ENCODE data around the gene RIN2.

RIN2 gene, protein sequence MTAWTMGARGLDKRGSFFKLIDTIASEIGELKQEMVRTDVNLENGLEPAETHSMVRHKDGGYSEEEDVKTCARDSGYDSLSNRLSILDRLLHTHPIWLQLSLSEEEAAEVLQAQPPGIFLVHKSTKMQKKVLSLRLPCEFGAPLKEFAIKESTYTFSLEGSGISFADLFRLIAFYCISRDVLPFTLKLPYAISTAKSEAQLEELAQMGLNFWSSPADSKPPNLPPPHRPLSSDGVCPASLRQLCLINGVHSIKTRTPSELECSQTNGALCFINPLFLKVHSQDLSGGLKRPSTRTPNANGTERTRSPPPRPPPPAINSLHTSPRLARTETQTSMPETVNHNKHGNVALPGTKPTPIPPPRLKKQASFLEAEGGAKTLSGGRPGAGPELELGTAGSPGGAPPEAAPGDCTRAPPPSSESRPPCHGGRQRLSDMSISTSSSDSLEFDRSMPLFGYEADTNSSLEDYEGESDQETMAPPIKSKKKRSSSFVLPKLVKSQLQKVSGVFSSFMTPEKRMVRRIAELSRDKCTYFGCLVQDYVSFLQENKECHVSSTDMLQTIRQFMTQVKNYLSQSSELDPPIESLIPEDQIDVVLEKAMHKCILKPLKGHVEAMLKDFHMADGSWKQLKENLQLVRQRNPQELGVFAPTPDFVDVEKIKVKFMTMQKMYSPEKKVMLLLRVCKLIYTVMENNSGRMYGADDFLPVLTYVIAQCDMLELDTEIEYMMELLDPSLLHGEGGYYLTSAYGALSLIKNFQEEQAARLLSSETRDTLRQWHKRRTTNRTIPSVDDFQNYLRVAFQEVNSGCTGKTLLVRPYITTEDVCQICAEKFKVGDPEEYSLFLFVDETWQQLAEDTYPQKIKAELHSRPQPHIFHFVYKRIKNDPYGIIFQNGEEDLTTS
- total RNA-seq, result 56.4 to 611 (median 137) reads per million in 18 experiments

DNA sequence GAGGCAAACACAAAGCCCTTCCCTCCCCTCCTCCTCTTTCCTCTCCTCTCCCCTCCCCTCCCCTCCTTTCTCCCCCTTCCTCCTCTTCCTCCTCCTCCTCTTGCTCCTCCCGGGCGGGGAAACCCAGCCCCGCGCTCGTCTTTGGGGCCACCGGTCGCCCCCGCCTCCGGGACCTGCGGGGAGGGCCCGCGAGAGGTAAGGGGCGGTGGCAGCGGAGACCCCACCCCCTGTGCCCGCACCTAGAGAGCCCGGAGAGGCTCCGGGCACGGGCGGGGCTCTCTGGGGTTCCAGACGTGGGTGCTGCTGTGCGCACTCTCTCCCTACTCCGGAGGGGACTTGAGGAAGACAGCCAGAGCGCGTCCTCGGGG lies at the start of gene RIN2:
RIN2 (plus strand) TSS at position 126 of the 368 bp plus-strand sequence. CDS start 131,344 bp downstream, outside the sequence.
- no peak for DNase-seq

DNA sequence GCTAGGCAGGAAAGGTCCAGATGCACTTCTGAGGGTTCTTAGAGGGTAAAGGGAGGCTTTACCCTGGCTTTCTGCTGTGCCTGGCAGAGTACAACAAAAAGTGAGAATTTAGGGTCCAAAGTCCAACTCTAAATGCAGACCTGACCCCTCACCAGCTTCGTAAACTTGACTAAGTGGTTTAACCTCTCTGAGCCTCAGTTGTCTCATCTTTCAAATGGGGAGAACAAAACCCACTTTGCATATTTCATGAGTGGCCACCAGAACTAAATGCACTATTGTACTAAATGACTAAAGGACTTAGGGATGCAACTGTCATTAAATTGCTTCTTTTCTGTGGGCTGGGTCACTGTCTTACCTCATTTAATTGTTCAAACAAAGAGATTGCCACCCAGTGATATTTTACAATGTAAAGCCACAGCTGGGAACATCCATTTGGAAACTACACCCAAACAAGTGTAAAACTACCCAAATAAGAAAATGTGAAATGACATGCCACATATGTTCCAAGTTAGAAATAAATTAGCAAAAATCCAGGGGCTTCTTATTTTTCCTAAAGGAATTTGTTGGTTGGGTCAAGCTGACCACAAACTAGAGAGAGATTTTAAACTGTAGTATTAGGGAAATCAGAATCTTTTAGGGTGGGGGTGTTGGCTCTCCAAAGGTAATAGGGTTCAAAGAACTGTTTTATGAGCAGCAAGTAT lies 48.3 kb upstream of the RIN2 start:
- DNase-seq, result no peak

DNA sequence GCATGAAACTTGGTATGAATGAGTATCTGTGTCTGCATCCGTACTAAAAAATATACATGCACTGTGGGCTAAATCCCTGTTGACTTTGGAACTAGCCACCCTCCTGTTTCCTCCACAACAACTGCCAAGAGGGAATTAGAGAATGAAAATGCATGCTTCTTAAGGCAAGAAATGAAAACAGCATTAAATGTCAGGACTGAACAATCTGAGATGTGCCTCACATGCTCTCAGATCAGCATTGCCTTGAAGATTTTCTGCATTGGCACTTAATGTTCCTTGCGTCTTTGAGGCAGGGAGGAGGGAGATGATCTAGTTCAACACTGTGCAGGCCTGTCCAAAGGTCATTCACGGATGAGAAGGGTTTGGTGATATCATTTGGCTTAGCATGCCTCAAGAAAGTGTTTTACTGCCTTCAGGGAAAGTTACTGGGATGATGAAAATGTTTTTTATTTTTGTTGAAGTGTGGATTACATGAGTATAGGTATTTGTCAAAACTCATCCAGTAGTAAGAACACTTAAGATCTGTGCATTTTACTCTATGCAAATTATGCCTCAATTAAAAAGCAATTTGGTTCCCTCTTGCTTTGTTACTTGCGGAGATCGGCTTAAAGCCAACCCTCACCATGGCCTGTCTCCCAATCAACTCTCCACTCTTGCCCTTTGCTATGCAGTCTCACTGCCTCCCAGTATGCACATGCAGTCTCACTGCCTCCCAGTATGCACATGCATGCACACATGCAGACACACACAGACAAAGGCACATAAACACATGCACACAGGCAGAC lies 47.5 kb upstream of the RIN2 start:
- DNase-seq, result no peak

DNA sequence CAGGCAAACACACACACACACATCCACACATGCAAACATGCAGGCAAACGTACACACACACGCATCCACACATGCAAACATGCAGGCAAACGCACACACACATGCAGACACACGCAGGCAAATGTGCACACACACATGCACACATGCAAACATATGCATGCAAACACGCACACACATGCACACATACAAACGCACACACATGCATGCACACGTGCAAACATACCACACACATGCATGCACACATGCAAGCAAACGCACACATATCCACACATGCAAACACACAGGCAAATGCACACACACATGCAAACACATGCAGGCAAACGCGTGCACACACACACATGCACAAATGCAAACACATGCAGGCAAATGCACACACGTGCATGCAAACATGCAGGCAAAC lies 46.9 kb upstream of the RIN2 start:
- DNase-seq, result no peak

DNA sequence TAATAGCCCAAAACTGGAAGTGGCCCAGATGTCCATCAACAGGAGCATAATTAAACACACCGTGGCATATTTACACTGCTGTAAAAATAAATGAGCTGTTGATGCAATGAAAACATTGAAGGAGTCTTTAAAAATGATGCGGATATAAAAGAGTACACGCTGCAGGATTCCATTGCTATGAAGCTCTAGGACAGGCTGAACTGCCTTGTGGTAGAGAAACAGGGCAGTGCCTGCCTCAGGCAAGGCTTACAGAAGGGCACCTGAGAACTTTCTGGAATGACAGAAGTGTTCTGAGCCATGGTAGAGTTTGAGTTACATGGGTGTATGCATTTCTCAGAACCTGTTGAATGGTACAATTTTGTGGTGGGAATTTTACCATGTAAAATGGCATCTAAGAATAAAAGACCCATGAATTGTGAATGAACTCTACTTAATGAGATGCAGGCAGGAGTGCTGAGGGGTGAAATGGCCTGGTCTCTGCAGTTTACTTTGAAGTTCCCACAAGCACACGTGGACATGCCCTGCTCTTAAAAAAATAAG lies 45.3 kb upstream of the RIN2 start:
- no peak for DNase-seq

DNA sequence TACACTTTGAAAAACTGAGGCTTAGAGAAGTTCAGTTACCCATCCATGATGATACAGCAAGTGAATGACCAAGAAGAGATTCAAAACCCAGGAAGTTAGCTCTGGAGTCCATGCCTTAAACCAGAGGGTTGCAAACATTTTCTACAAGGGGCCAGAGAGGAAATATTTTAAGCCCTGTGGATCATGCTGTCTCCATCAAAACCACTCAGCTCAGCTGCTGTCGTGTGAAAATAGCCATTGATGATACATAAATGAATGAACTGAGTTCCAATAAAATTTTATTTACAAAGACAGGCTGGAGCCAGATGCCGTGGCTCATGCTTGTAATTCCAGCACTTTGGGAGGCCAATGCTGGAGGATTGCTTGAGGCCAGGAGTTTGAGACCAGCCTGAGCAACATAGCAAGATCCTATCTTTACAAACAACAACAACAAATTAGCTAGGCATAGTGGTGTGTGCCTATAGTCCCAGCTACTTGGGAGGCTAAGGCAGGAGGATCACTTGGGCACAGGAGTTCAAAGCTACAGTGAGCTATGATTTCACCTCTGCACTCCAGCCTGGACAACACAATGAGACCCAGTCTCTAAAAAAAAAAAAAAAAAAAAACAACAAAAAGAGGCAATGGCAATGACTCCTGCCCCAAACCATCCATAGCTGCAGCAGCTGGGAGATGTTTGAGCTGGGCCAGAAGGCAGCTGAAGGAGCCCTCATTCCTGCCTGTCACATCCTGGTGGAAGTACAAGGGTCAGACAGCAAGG lies 44.1 kb upstream of the RIN2 start:
- no peak for DNase-seq

DNA sequence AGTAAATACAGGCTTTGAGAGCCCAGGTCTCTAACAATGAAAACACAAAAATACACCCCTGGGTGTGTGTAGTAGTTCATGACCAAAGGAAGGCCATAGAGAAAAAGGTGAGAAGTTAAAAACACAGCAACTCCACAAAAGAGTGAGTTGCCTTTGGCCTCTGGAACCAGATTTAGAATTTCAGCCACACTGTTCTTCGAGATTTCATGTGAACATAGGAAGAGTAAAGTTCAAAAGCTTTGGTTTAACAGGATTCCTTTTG lies 43.5 kb upstream of the RIN2 start:
- no peak for DNase-seq

DNA sequence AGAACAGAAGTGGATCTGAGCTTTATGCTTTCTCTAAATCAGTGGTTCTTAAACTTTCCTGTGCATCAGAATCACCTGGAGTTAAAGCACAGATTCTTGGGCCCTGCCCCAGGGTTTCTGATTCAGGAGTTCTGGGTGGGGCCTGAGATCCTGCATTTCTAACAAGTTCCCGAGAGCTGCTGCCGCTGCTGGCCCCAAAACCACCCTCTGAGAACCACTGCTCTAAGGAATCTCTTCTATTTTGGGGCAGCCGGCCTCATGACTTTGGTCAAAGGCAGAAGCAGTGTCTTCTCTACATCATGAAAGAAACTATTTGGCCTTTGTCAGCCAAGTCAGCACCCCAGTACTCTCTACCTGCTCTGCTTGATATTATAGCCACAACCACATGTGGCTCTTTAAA lies 42.1 kb upstream of the RIN2 start:
- no peak for DNase-seq

DNA sequence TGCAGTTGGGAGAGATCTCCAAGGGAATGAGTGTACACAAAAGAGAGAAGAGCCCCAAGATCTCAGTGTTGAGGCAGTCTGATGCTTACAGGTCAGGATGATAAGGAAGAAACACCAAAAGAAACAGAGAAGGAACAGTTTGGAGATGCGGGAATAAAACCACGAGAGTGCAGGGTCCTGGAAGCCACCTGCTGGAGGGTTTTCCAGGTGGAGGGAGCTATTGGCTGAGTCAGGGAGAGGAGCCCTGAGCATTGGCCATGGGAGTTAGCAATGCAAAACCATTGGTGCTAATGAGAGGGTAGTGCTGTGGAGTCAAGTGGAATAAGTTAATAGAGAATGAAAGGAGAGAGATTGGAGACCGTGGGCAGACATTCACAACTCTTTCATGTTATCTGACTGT lies 39.2 kb upstream of the RIN2 start:
- no peak for DNase-seq

DNA sequence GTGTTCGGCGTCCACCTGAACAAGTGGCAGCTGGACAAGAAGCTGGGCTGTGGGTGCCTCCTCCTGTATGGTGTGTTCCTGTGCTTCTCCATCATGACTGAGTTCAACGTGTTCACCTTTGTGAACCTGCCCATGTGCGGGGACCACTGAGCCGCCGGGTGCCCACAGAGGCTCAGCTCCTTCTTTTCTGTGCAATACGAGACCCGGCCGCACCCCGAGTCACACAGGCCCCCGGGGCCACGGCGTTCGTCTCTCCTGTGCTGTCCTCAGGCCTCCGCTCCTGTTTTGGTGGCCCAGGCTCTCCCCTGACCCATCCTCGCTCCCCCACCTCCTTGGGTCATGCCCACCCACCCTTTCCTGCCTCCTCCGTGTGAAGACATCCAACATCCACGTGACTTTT lies 37.1 kb upstream of the RIN2 start:
- no peak for DNase-seq

DNA sequence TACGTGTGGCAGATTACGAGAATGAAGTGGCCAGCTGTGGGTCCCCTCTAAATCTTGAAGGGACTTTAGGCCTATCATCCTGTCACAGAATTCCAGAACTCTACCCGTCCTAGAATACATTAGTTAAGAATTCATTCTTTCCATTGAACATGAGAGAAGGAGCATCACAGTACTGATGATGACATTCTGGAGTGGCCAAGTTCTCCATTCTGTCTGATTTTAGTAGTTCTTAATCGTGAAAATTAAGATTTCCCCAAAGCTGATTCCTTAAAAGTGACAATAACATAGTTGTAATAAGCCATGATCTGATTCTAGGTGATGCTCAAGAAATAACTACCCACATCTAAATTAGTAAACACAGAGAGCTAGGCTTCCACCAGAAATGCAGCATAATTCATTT lies 35.0 kb upstream of the RIN2 start:
- no peak for DNase-seq

DNA sequence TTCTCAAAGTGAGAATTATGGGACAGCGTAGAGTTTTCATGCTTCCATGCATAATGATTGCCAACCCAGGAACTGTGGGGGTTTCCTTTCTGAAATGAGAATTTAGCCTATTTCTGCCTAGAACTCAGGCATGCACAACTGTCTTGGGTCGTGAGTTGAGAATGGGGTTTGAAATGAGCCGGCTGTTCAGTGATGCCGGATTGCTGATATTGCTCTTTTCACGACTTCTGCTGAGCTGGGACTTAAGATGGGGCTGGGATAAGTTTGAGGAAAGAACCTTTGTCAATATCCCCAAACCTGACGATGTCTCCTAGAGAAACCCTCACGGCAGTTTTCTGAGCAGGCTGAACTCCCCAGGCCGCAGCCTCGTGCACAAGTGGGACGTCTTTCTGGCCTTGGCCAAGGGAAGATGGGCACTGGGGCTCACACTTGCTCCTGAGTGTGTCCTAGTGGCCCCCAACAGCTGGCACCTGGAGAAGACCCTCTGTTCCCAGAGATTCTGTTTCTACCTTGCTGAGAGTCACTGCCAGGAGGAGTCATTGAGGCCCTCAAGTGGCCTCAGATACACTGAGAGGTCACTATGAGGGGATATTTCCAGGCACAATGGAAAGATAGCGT lies 34.1 kb upstream of the RIN2 start:
- no peak for DNase-seq

DNA sequence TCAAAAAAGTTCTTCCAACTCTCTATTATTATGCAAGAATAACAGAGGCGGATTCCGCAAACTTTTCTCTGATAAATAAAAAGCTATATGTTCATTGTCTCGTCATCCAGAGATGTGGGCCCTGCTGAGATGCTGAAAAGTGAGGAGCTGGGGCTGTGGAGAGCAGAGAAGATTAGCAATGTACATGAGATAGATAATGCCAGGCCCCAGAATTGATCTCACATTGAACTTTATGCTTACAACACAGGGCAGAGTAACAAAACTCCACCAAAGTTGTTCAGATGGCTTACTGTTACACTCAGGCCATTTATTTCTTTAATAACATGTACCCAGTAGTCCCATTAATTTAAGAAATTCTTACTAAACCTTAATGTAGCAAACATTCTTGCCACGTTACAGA lies 32.7 kb upstream of the RIN2 start:
- DNase-seq, result no peak

DNA sequence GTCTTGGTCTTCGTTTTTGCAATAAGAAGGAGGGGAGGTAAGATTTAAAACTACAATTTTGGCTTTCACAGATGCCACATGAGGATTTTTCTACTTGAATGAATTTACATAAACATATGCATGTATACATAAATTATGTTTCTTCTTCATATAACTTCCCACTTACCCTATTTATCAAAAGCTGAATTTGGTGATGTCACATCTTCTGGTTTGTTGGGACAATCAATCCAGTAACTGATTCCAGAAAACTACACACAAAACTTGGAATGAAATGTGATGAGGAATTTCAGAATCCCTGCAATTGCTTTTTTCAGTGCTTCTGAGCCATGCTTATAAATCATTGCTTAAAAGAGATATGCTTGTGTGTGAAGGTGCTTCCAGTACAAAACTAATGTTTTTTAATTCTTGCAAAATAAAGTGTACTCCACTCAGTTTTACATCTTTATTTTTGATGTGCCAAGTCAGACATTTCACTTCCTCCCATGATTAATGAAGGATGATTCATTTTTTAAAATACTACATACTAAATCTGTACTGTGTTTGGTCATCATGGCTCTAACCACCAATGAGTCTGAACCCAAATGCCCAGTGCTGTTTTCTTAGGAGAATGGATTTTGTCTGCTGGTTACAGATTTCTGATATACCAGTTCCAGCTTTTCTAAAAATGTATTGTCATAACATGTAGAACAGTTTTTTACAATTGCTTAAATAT lies 32.1 kb upstream of the RIN2 start:
- peak; percentile 29 to 61 for DNase-seq

DNA sequence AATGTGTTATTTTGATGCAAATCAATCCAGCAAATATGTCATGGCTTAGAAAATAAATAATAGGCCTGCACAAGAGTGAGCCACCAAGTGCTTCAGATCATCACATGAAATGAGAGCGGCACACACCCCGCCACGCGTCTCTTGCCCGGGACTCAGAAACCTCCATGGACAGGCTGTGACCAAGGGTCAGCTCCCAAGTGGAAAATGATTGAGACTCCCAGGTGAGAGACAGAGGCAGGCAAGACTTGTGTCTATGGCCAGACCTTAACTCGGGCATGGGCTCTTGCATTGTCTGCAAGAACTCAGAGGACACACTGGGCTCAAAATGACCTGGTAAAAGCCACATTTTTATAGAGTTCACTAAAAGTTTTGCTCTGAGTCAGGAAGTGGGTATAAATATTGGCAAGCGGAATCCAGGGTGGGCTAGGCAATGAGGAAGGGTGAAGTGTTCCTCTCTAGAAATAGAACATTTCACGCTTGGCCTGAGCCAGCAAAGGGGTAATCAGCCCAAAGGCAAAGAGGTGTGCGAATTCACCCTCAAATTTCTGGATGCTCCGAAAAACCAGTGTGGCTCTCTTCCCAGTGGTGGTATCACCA lies 30.7 kb upstream of the RIN2 start:
- no peak for DNase-seq

DNA sequence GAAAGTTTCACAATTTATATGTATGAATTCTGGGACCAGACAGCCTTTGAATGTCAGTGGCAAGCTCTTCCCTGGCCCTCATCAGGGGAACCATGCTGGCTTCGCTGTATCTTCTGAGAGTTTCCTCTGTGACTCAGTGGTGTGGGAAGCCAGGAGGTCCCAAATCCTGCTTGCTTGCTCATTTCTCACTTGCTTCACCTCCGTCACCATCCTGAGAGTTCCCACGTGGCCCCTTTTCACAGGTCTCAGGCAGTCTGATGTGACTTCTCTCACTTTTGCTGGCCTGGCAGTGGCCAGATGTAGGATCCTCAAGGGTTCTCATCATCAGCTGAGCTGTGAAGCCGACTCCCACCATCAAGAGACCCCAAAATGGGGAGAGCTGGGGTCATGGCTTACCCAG lies 28.4 kb upstream of the RIN2 start:
- no peak for DNase-seq

DNA sequence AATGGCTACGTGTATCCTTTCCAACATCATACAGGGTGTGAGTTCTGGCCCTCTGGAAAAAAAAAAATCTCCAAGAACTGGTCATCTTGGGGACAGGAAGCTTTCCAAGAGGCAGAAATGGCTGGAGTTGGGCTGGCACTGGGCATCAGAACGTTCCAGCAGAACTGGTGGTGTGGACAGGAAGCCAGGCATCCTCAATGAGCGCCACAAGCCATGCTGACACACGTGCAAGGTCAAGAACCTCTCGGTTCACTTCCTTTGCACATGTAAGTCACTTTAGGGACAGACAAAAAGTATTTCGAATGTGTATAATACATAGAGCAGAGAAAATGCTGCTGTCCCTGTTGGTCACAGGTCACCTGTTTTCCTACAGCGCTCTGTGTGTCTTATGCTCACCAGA lies 27.4 kb upstream of the RIN2 start:
- no peak for DNase-seq

DNA sequence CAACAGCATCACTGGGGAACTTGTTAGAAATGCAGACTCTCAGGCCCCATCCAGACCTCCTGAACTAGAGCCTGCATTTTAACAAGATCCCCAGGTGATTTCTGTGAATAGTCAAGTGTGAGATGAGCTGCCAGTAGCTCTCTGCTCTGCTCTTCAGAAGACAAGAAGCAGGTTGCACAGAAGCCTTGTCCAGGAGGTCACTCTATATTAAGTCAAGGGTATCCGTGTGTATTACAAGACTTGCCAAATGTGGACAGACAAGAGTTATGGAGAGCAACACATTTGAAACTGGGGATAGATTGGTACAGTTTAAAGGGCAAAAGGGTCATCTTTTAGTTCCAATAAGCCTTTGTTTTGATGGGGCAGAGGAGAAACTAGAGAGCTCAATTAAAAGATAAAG lies 23.2 kb upstream of the RIN2 start:
- no peak for DNase-seq

DNA sequence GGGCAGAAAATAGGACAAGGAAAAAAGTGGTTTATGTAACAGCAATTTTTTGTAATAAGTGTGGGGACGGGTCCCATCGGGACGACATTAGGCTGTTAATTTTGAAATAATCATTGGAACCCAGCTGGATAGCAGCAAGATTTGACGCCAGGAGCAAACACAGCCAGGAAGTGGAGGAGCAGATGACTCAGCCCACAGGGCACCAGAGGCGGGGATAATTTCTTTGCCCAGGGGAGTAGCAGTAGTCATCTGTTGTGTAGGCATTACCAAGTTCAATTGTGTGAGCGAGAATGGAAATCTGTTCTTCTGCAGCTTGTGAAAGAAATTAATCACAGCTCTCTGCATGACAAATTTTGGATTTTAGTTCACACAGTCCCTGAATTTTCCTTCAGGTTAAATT lies 22.6 kb upstream of the RIN2 start:
- peak; percentile 80 to 88 for DNase-seq

DNA sequence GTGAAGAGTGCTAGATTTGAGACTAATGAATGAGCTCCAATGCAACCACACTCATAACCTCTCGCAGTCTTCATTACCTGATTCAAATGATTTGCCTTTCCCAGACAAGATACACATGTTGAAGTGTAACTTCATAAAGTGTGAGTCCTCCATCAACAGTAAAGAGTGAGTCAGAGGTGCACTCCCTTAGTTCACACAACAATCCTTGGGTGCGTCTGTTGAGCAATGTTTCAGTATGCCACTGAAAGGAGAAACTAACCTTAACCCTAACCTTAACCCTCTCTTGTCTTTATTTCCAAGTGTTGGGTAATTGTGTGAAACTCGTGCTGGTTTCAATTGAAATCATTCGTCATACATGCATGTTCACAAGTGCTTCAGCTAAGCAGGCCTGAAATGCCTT lies 21.0 kb upstream of the RIN2 start:
- DNase-seq, result peak; percentile 83 to 94

All from inflammatory macrophage (primary cell).